Kidney glomerular epithelial cell (primary cell): ENCODE results near the gene BSDC1.

Experiments used
- DNase-seq: peaks from one replicate; lab custom pipeline; 2025; lab: John Stamatoyannopoulos, UW

BSDC1 gene

GRCh38 chr1:32336963-32337675 lies 57.1 kb downstream of the BSDC1 start:
- peak; percentile 60 for DNase-seq

- no peak for DNase-seq
Measured at GRCh38 chr1:32336591-32336932, 57.7 kb downstream of the BSDC1 start.

- peak; percentile 58 for DNase-seq
Measured at GRCh38 chr1:32335790-32336590, 58.3 kb downstream of the BSDC1 start, which contains the start of gene MARCKSL1. Gene MARCKSL1 (minus strand): TSS chr1:32336233. CDS start chr1:32336033, 200 bp downstream.

- no peak for DNase-seq
Measured at GRCh38 chr1:32335535-32335789, 58.8 kb downstream of the BSDC1 start.

- no peak for DNase-seq
Measured at GRCh38 chr1:32334864-32335534, 59.2 kb downstream of the BSDC1 start.

GRCh38 chr1:32334274-32334861 lies 59.9 kb downstream of the BSDC1 start:
- no peak for DNase-seq

GRCh38 chr1:32333251-32333963 lies 60.8 kb downstream of the BSDC1 start:
- no peak for DNase-seq

GRCh38 chr1:32332290-32333079 lies 61.8 kb downstream of the BSDC1 start:
- DNase-seq: no peak

- no peak for DNase-seq
Measured at GRCh38 chr1:32331549-32331948, 62.7 kb downstream of the BSDC1 start.

GRCh38 chr1:32330558-32331151 lies 63.6 kb downstream of the BSDC1 start:
- DNase-seq: no peak

GRCh38 chr1:32329931-32330466 lies 64.2 kb downstream of the BSDC1 start:
- DNase-seq: no peak

GRCh38 chr1:32327204-32327603 lies 67.0 kb downstream of the BSDC1 start:
- DNase-seq: no peak

GRCh38 chr1:32321712-32322291 lies 72.4 kb downstream of the BSDC1 start:
- no peak for DNase-seq

- DNase-seq: no peak
Measured at GRCh38 chr1:32318127-32318869, 75.9 kb downstream of the BSDC1 start.

GRCh38 chr1:32316903-32317277 lies 77.4 kb downstream of the BSDC1 start:
- no peak for DNase-seq
